ENCODE data around the gene UBE2V1.

DNA sequence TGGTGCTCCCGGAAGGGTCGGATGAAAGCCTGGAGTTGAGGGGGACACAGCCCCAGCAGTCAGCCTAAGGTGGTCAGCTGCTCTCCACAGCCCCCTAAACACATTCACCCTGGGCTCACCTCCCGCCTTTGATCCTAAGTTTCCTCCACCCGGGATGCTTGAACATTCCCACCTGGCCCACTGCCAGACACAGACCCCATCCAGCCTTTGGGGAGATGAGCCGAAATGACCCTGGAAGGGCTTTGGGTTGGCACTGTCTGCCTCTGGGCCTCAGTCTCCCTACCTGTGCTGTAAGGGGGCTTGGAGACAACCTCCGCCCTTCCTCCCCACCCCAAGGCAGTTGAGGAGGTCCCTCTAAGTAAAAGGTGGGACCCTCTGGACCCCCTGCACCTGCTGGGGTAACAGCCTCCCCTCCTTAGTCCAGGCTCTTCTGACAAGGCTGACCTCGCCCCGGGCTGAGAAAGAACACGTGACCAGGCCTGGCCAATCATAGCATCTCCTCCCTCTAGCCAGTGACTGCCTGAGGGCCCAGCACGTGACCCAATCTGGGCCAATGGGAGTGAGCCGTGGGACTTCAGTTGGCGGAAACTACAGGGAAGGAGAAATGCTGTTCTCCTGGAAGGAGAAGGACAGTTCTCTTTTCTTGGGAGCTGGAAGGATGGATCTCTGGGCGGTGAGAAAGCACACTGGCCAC, 16.9 kb upstream of the UBE2V1 start:
- TF ChIP-seq POLR2A (IDR thresholded peaks at IDR 0.05; ENCODE audit: low read depth, low read length), result no peak
- TF ChIP-seq POLR2AphosphoS5 (IDR thresholded peaks at IDR 0.05; ENCODE audit: low read depth, low read length), result no peak
- TF ChIP-seq TAF1 (IDR thresholded peaks at IDR 0.05; ENCODE audit: low read depth, low read length), result no peak
- no peak for TF ChIP-seq SPI1 (IDR thresholded peaks at IDR 0.05; ENCODE audit: low read depth, low read length)
- no peak for TF ChIP-seq POU2F2 (IDR thresholded peaks at IDR 0.05; ENCODE audit: low read depth, low read length)

All from GM12891 (cell line).